Loucy (cell line): ENCODE results near the gene LACTB.

Experiments
- EZH2phosphoT487 ChIP-seq: fragments of 200-600 bp; IDR thresholded peaks from 2 replicates; pipeline ENCODE4 v1.6.1; 2018; ENCODE audit warnings: antibody characterized with exemption, mild to moderate bottlenecking, moderate library complexity, borderline replicate concordance
- TF ChIP-seq, protein P1 (sequence below): fragments of 200-600 bp; sonication (generic); conservative IDR thresholded peaks from 2 replicates; pipeline ENCODE4 v1.5.1; 2014; ENCODE audit warnings: mild to moderate bottlenecking, antibody characterized with exemption, low read length

DNA sequence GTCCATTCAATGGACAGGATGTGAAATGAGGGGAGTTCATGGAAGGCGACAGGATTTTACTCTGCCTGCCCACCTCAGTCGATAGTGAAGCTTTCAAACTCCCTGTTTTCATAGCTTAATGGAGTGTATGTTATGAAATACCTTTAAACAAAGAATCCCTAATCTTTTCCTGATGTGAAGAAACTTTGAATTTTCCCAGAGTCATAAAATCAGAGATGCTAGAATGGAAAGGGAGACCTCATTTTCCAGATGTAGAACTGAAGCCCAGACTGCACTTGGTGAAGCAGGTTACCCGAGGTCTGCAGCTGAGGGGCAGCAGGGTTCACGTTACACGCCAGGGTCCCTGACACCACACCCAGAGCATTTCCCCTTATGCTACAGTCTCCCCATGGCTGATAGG lies 34.7 kb upstream of the LACTB start:
- TF ChIP-seq, protein P1, sequence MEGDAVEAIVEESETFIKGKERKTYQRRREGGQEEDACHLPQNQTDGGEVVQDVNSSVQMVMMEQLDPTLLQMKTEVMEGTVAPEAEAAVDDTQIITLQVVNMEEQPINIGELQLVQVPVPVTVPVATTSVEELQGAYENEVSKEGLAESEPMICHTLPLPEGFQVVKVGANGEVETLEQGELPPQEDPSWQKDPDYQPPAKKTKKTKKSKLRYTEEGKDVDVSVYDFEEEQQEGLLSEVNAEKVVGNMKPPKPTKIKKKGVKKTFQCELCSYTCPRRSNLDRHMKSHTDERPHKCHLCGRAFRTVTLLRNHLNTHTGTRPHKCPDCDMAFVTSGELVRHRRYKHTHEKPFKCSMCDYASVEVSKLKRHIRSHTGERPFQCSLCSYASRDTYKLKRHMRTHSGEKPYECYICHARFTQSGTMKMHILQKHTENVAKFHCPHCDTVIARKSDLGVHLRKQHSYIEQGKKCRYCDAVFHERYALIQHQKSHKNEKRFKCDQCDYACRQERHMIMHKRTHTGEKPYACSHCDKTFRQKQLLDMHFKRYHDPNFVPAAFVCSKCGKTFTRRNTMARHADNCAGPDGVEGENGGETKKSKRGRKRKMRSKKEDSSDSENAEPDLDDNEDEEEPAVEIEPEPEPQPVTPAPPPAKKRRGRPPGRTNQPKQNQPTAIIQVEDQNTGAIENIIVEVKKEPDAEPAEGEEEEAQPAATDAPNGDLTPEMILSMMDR, result no peak
- no peak for TF ChIP-seq EZH2phosphoT487
